H1 (cell line): ENCODE results near the gene STK32C. TPM values are rescaled to one million over a fixed set of nuclear protein-coding genes. Genes with fewer than 3 reads are reported as not detected.

Experiments used
- CEBPB ChIP-seq: IDR thresholded peaks from 2 replicates; pipeline ENCODE4 v1.6.1; 2012; ENCODE audit warnings: low read depth, low read length
- CHD1 ChIP-seq: IDR thresholded peaks from 2 replicates; pipeline ENCODE4 v1.6.1; 2012; ENCODE audit warnings: low read depth, low read length, improper control_type of control experiment
- CHD7 ChIP-seq: fragments of 300-600 bp; sonication (generic); IDR thresholded peaks from 2 replicates; pipeline ENCODE4 v1.7.1; 2012; ENCODE audit warnings: low read length, moderate library complexity, mild to moderate bottlenecking, inconsistent platforms; ENCODE audit not compliant: insufficient replicate concordance
- KDM4A ChIP-seq: IDR thresholded peaks from one replicate; pipeline ENCODE4 v1.7.1; 2012; ENCODE audit warnings: low read depth, mild to moderate bottlenecking, moderate library complexity, low read length, inconsistent platforms; ENCODE audit not compliant: severe bottlenecking
- MAFK ChIP-seq: IDR thresholded peaks from 2 replicates; pipeline ENCODE4 v1.6.1; 2012; ENCODE audit warnings: low read depth, mild to moderate bottlenecking, improper control_type of control experiment, low read length
- RFX5 ChIP-seq: IDR thresholded peaks from 2 replicates; pipeline ENCODE4 v1.6.1; 2011; ENCODE audit warnings: low read depth, low read length, improper control_type of control experiment, borderline replicate concordance
- SIX5 ChIP-seq: IDR thresholded peaks from 2 replicates; pipeline ENCODE4 v1.6.1; 2011; ENCODE audit warnings: mild to moderate bottlenecking, low read depth, low read length
- TEAD4 ChIP-seq: IDR thresholded peaks from 2 replicates; pipeline ENCODE4 v1.6.1; 2012; ENCODE audit warnings: low read depth, low read length, inconsistent platforms, mixed read lengths
- USF2 ChIP-seq: IDR thresholded peaks from 2 replicates; pipeline ENCODE4 v1.6.1; 2011; ENCODE audit warnings: low read length, improper control_type of control experiment
- polyA plus RNA-seq, 7 experiments: library from polyadenylated mRNA; depleted of rRNA in 3 of 7; stranded (reverse) in 5 of 7; unstranded in 2 of 7; fragments of >200 nt in 5 of 7; fragments of 200-250 nt in 2 of 7; gene quantifications; 1 replicate in 5 of 7; 2 replicates in 1 of 7; 4 replicates in 1 of 7; pipeline versions ENCODE4 v1.2.1 to v1.2.3, GENCODE V29; 2011 to 2013; ENCODE audit warnings: missing spikeins in 2 of 7, mixed read lengths in 2 of 7
- total RNA-seq: library from RNA; stranded (reverse); fragmentation: NEBNext Ultra II Directional; extraction: Animal tissue kit (Norgen Biotek cat#: 25700); gene quantifications from 2 replicates; pipeline ENCODE4 v1.2.1, GENCODE V29; 2021

The STK32C gene
- total and polyA plus RNA-seq, 2 of the 8 experiments (the other 6 are each of a cell fraction or from before 2014, with no cell fraction given) = 10.6 to 15.6 TPM

GRCh38 chr10:132238371-132239125, 69.2 kb downstream of the STK32C start (continued):
- TF ChIP-seq CHD7 (no peak), USF2 (no peak), SIX5 (no peak), KDM4A (no peak), CHD1 (no peak), RFX5 (no peak), MAFK (no peak), TEAD4 (no peak), CEBPB (no peak)
